Measurements from ENCODE around the gene SUPV3L1. TPM values are rescaled to one million over a fixed set of nuclear protein-coding genes. Genes with fewer than 3 reads are reported as not detected.
"Not testable (repeated sequence)": the region's sequence is repeated elsewhere in the genome, so short reads cannot be mapped to it uniquely, and the experiment has no call there.

The SUPV3L1 gene
- total and polyA plus RNA-seq, 3 donors from 2014 or later, result 59.2 to 80.4 (median 62.8) TPM

- no peak overlapping the region for H3K4me3 ChIP-seq
- H3K4me1 ChIP-seq, result no peaks in the 10 kb centered on the region
- intact Hi-C loops (cut with DNase I; ENCODE audit: low total_unique reads), result no loop called here
- H3K27ac ChIP-seq, result no peak overlapping the region
- no peak for DNase-seq
- TF ChIP-seq CTCF (IDR thresholded peaks at IDR 0.05), result no peak
- TF ChIP-seq POLR2A (IDR thresholded peaks at IDR 0.05), result no peak
- H3K9me3 ChIP-seq, result no peaks in the 10 kb centered on the region
- H3K27me3 ChIP-seq, result no peaks in the 10 kb centered on the region
- 91% methylated on average over 6 of the region's 6 CpGs for WGBS, 2 donors
- H3K36me3 ChIP-seq (ENCODE audit: low read depth, missing control alignments), result no peaks in the 10 kb centered on the region
These were observed 26.8 kb upstream of the SUPV3L1 start for GRCh38 chr10:69153227-69153626.

GRCh38 chr10:69160809-69161241, 19.2 kb upstream of the SUPV3L1 start:
- H3K4me1 ChIP-seq, result no peaks in the 10 kb centered on the region
- H3K4me3 ChIP-seq, result no peak overlapping the region
- intact Hi-C loops (cut with DNase I; ENCODE audit: low total_unique reads), result no loop called here
- H3K36me3 ChIP-seq (ENCODE audit: low read depth, missing control alignments), result no peaks in the 10 kb centered on the region
- H3K9me3 ChIP-seq, result no peaks in the 10 kb centered on the region
- H3K27ac ChIP-seq, result no peak overlapping the region
- TF ChIP-seq CTCF (IDR thresholded peaks at IDR 0.05) (no peak), POLR2A (IDR thresholded peaks at IDR 0.05) (no peak)
- WGBS, 2 donors, result 99 to 100% methylated on average over 2 of the region's 2 CpGs
- DNase-seq, result no peak
- no peaks in the 10 kb centered on the region for H3K27me3 ChIP-seq

- Histone ChIP-seq H3K4me1 (no peaks in the 10 kb centered on the region), H3K27me3 (no peaks in the 10 kb centered on the region), H3K27ac (no peak overlapping the region), H3K4me3 (no peak overlapping the region), H3K9me3 (no peaks in the 10 kb centered on the region), H3K36me3 (ENCODE audit: low read depth, missing control alignments) (no peaks in the 10 kb centered on the region)
- 74 to 77% methylated on average over 4 of the region's 4 CpGs for WGBS, 2 donors
- intact Hi-C loops (cut with DNase I; ENCODE audit: low total_unique reads), result no loop called here
- DNase-seq, result no peak
- TF ChIP-seq CTCF (IDR thresholded peaks at IDR 0.05), result no peak
- TF ChIP-seq POLR2A (IDR thresholded peaks at IDR 0.05), result no peak
These were observed 11.5 kb upstream of the SUPV3L1 start for GRCh38 chr10:69168493-69168892.

- intact Hi-C loops (cut with DNase I; ENCODE audit: low total_unique reads), result no loop called here
- H3K4me3 ChIP-seq, result no peak overlapping the region
- H3K4me1 ChIP-seq, result no peaks in the 10 kb centered on the region
- H3K9me3 ChIP-seq, result no peaks in the 10 kb centered on the region
- H3K27ac ChIP-seq, result no peak overlapping the region
- WGBS, 2 donors, result 89 to 91% methylated on average over 3 of the region's 3 CpGs
- no peak for TF ChIP-seq CTCF (IDR thresholded peaks at IDR 0.05)
- no peak for TF ChIP-seq POLR2A (IDR thresholded peaks at IDR 0.05)
- H3K27me3 ChIP-seq, result no peaks in the 10 kb centered on the region
- no peaks in the 10 kb centered on the region for H3K36me3 ChIP-seq (ENCODE audit: low read depth, missing control alignments)
- DNase-seq, result no peak
These were observed 7.6 kb upstream of the SUPV3L1 start for GRCh38 chr10:69172241-69172982.

- H3K4me1 ChIP-seq; H3K36me3 ChIP-seq (ENCODE audit: low read depth, missing control alignments); DNase-seq; H3K27me3 ChIP-seq; intact Hi-C loops (cut with DNase I; ENCODE audit: low total_unique reads); H3K27ac ChIP-seq; H3K4me3 ChIP-seq; H3K9me3 ChIP-seq: not testable (repeated sequence)
- WGBS, 2 donors, result 79 to 80% methylated on average over 4 of the region's 4 CpGs
These were observed 4.7 kb upstream of the SUPV3L1 start for GRCh38 chr10:69175326-69175725.
